IPS-20b (cell line): ENCODE measurements around the gene RIMBP2.

Source experiments
- H3K27ac ChIP-seq: one replicate; pipeline ENCODE4 v1.5.1; 2013; ENCODE audit warnings: low read length
- H3K27me3 ChIP-seq: 2 replicates; pipeline ENCODE4 v1.6.1; 2013; ENCODE audit warnings: mild to moderate bottlenecking, low read length, inconsistent platforms; ENCODE audit not compliant: insufficient read depth
- H3K36me3 ChIP-seq: 2 replicates; pipeline ENCODE4 v1.6.1; 2013; ENCODE audit warnings: low read depth, mild to moderate bottlenecking, inconsistent platforms, low read length, moderate library complexity; ENCODE audit not compliant: insufficient read depth
- H3K4me1 ChIP-seq: 2 replicates; pipeline ENCODE4 v1.6.1; 2013; ENCODE audit warnings: mild to moderate bottlenecking, control low read depth, inconsistent platforms, low read length, moderate library complexity; ENCODE audit not compliant: insufficient read depth
- H3K4me3 ChIP-seq: 2 replicates; pipeline ENCODE4 v1.5.1; 2013; ENCODE audit warnings: mild to moderate bottlenecking, low read length, inconsistent platforms
- H3K9ac ChIP-seq: 2 replicates; pipeline ENCODE4 v1.6.1; 2013; ENCODE audit warnings: low read depth, mild to moderate bottlenecking, inconsistent platforms, low read length, moderate library complexity
- H3K9me3 ChIP-seq: 2 replicates; pipeline ENCODE4 v1.6.1; 2013; ENCODE audit warnings: mild to moderate bottlenecking, low read depth, low read length, inconsistent platforms; ENCODE audit not compliant: insufficient read depth

The RIMBP2 gene

GRCh38 chr12:130583800-130584199, 132.3 kb downstream of the RIMBP2 start:
- Histone ChIP-seq H3K4me3 (no peak overlapping the region), H3K9ac (no peak overlapping the region), H3K9me3 (no peaks in the 10 kb centered on the region; the same call in 1 of the 2 replicates), H3K4me1 (no peaks in the 10 kb centered on the region), H3K27ac (no peak overlapping the region), H3K36me3 (no peaks in the 10 kb centered on the region), H3K27me3 (no peaks in the 10 kb centered on the region)

GRCh38 chr12:130583317-130583716, 132.8 kb downstream of the RIMBP2 start:
- Histone ChIP-seq H3K36me3 (no peaks in the 10 kb centered on the region), H3K9ac (no peak overlapping the region)

GRCh38 chr12:130582286-130582685, 133.8 kb downstream of the RIMBP2 start:
- Histone ChIP-seq H3K9me3 (no peaks in the 10 kb centered on the region; the same call in 1 of the 2 replicates), H3K9ac (no peak overlapping the region), H3K4me3 (no peak overlapping the region), H3K36me3 (no peaks in the 10 kb centered on the region), H3K27me3 (no peaks in the 10 kb centered on the region), H3K4me1 (no peaks in the 10 kb centered on the region), H3K27ac (no peak overlapping the region)

More at GRCh38 chr12:130583317-130583716, 132.8 kb downstream of the RIMBP2 start:
- Histone ChIP-seq H3K4me3 (no peak overlapping the region), H3K27me3 (no peaks in the 10 kb centered on the region), H3K27ac (no peak overlapping the region), H3K4me1 (no peaks in the 10 kb centered on the region), H3K9me3 (no peaks in the 10 kb centered on the region; the same call in 1 of the 2 replicates)

- Histone ChIP-seq H3K36me3 (no peaks in the 10 kb centered on the region), H3K27me3 (no peaks in the 10 kb centered on the region), H3K27ac (no peak overlapping the region), H3K4me3 (no peak overlapping the region), H3K9ac (no peak overlapping the region), H3K9me3 (no peaks in the 10 kb centered on the region; the same call in 1 of the 2 replicates), H3K4me1 (no peaks in the 10 kb centered on the region)
These were observed 134.3 kb downstream of the RIMBP2 start for GRCh38 chr12:130581782-130582181.

- no peaks in the 10 kb centered on the region for H3K36me3 ChIP-seq
- H3K4me3 ChIP-seq = no peak overlapping the region
- no peak overlapping the region for H3K27ac ChIP-seq
- no peaks in the 10 kb centered on the region for H3K27me3 ChIP-seq
- no peaks in the 10 kb centered on the region for H3K4me1 ChIP-seq
- no peak overlapping the region for H3K9ac ChIP-seq
- H3K9me3 ChIP-seq = no peaks in the 10 kb centered on the region
These were observed 136.9 kb downstream of the RIMBP2 start for GRCh38 chr12:130579231-130579630.

GRCh38 chr12:130577351-130577750, 138.7 kb downstream of the RIMBP2 start:
- Histone ChIP-seq H3K36me3 (no peaks in the 10 kb centered on the region), H3K27ac (no peak overlapping the region), H3K27me3 (no peaks in the 10 kb centered on the region)

GRCh38 chr12:130576371-130576816, 139.7 kb downstream of the RIMBP2 start:
- no peak overlapping the region for H3K27ac ChIP-seq
- H3K9ac ChIP-seq = no peak overlapping the region

More at GRCh38 chr12:130577351-130577750, 138.7 kb downstream of the RIMBP2 start:
- H3K4me1 ChIP-seq = no peaks in the 10 kb centered on the region
- no peak overlapping the region for H3K4me3 ChIP-seq
- H3K9me3 ChIP-seq = no peaks in the 10 kb centered on the region
- H3K9ac ChIP-seq = no peak overlapping the region

GRCh38 chr12:130574402-130574801, 141.7 kb downstream of the RIMBP2 start:
- no peak overlapping the region for H3K27ac ChIP-seq
- no peak overlapping the region for H3K4me3 ChIP-seq
- H3K9me3 ChIP-seq = no peaks in the 10 kb centered on the region
- H3K4me1 ChIP-seq = no peaks in the 10 kb centered on the region
- no peak overlapping the region for H3K9ac ChIP-seq
- no peaks in the 10 kb centered on the region for H3K27me3 ChIP-seq
- H3K36me3 ChIP-seq = no peaks in the 10 kb centered on the region

More at GRCh38 chr12:130576371-130576816, 139.7 kb downstream of the RIMBP2 start:
- Histone ChIP-seq H3K27me3 (no peaks in the 10 kb centered on the region), H3K9me3 (no peaks in the 10 kb centered on the region), H3K36me3 (no peaks in the 10 kb centered on the region), H3K4me3 (no peak overlapping the region), H3K4me1 (no peaks in the 10 kb centered on the region)

- no peak overlapping the region for H3K4me3 ChIP-seq
These were observed 142.3 kb downstream of the RIMBP2 start for GRCh38 chr12:130573766-130574165.

GRCh38 chr12:130573235-130573634, 142.9 kb downstream of the RIMBP2 start:
- no peak overlapping the region for H3K9ac ChIP-seq
- H3K9me3 ChIP-seq = no peaks in the 10 kb centered on the region
- H3K27me3 ChIP-seq = no peaks in the 10 kb centered on the region
- H3K36me3 ChIP-seq = no peaks in the 10 kb centered on the region
- no peak overlapping the region for H3K4me3 ChIP-seq
- H3K27ac ChIP-seq = no peak overlapping the region
- H3K4me1 ChIP-seq = no peaks in the 10 kb centered on the region

More at GRCh38 chr12:130573766-130574165, 142.3 kb downstream of the RIMBP2 start:
- Histone ChIP-seq H3K27ac (no peak overlapping the region), H3K9me3 (no peaks in the 10 kb centered on the region), H3K36me3 (no peaks in the 10 kb centered on the region), H3K27me3 (no peaks in the 10 kb centered on the region), H3K9ac (no peak overlapping the region), H3K4me1 (no peaks in the 10 kb centered on the region)

- Histone ChIP-seq H3K4me3 (no peak overlapping the region), H3K27me3 (no peaks in the 10 kb centered on the region), H3K36me3 (no peaks in the 10 kb centered on the region), H3K9ac (no peak overlapping the region), H3K9me3 (no peaks in the 10 kb centered on the region), H3K27ac (no peak overlapping the region), H3K4me1 (no peaks in the 10 kb centered on the region)
These were observed 143.5 kb downstream of the RIMBP2 start for GRCh38 chr12:130572553-130572952.

- Histone ChIP-seq H3K9me3 (no peaks in the 10 kb centered on the region), H3K4me3 (no peak overlapping the region), H3K27me3 (no peaks in the 10 kb centered on the region), H3K27ac (no peak overlapping the region), H3K4me1 (no peaks in the 10 kb centered on the region), H3K36me3 (no peaks in the 10 kb centered on the region), H3K9ac (no peak overlapping the region)
These were observed 144.4 kb downstream of the RIMBP2 start for GRCh38 chr12:130571734-130572133.
